HG02870 (cell line): ENCODE data around the gene RACK1.
"Not testable (repeated sequence)": the region's sequence is repeated elsewhere in the genome, so short reads cannot be mapped to it uniquely, and the experiment has no call there.

Source experiments
- ATAC-seq: cut with Tn5 transposase; IDR thresholded peaks from one replicate; pipeline ENCODE4 v1.9.1; 2021; ENCODE audit warnings: mild to moderate bottlenecking, moderate library complexity; ENCODE audit not compliant: unreplicated experiment

Gene RACK1

GRCh38 chr5:181217111-181217802, 26.4 kb downstream of the RACK1 start:
- ATAC-seq, result no peak

- no peak for ATAC-seq
These were observed 27.4 kb downstream of the RACK1 start for GRCh38 chr5:181215997-181216989.

- not testable (repeated sequence) for ATAC-seq
These were observed 29.5 kb downstream of the RACK1 start for GRCh38 chr5:181214249-181214648.

GRCh38 chr5:181212934-181213333, 30.8 kb downstream of the RACK1 start:
- ATAC-seq, result no peak

- no peak for ATAC-seq
These were observed 31.6 kb downstream of the RACK1 start for GRCh38 chr5:181212080-181212479.

GRCh38 chr5:181211208-181211607, 32.5 kb downstream of the RACK1 start:
- ATAC-seq, result no peak

GRCh38 chr5:181210698-181211097, 33.0 kb downstream of the RACK1 start:
- not testable (repeated sequence) for ATAC-seq

- not testable (repeated sequence) for ATAC-seq
These were observed 33.6 kb downstream of the RACK1 start for GRCh38 chr5:181210148-181210547.

GRCh38 chr5:181209006-181209405, 34.7 kb downstream of the RACK1 start:
- not testable (repeated sequence) for ATAC-seq

- no peak for ATAC-seq
These were observed 35.8 kb downstream of the RACK1 start for GRCh38 chr5:181207960-181208253.

- ATAC-seq, result peak; percentile 43
These were observed 36.3 kb downstream of the RACK1 start for GRCh38 chr5:181207214-181207959.

- no peak for ATAC-seq
These were observed 37.7 kb downstream of the RACK1 start for GRCh38 chr5:181205761-181206649.

- ATAC-seq, result no peak
These were observed 38.6 kb downstream of the RACK1 start, which contains the start of gene TRIM7 for GRCh38 chr5:181204826-181205760. Gene TRIM7 (minus strand): TSS chr5:181205196. CDS start chr5:181205110, 86 bp downstream.

- ATAC-seq, result no peak
These were observed 39.4 kb downstream of the RACK1 start for GRCh38 chr5:181204113-181204825.

GRCh38 chr5:181203777-181204112, 40.0 kb downstream of the RACK1 start:
- ATAC-seq, result no peak

GRCh38 chr5:181203093-181203711, 40.5 kb downstream of the RACK1 start:
- ATAC-seq, result no peak

- ATAC-seq, result no peak
These were observed 42.9 kb downstream of the RACK1 start for GRCh38 chr5:181200816-181201215.
